HG03565 (cell line): ENCODE results near the gene TAPT1.
A peak's percentile ranks its signal among the peaks of the same experiment; 100 is the strongest.

Experiments
- ATAC-seq: cut with Tn5 transposase; IDR thresholded peaks from one replicate; pipeline ENCODE4 v1.9.1; 2021; ENCODE audit warnings: mild to moderate bottlenecking, moderate library complexity; ENCODE audit not compliant: unreplicated experiment

TAPT1 gene

DNA sequence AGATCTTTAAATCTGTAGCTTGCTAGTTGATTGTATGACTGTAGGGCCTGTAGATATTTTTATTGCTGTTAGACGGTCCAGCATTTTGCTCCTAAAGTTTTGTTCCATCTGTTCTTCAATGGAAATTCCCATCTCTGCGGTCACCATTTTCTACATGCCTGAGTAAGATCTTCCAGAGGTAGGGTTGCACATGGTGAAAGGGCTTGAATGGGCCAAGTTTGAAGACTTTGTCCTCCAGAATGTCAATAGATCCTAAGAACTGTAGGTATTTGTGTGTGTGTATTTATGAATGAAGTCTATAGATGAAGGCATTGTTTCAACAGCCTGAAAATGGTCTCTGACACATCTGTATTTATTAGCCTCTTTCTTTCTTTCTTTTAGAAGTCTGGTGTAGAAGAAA, 22.3 kb upstream of the TAPT1 start:
- no peak for ATAC-seq

DNA sequence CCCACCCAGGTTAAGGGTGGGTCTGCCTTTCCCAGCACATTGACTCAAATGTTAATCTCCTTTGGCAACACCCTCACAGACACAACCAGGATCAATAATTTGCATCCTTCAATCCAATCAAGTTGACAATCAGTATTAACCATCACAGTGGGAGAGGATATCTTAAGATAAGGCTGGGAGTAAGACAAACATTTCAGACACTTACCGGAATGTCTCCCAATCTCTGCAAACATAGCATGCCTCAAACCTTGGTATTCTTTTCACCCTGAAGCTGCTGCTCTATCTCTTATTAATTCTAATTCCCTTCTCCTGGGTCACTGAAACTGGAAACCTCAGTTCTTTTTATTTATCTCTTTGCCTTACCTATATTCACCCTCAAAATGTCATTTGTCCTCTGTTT, 19.0 kb upstream of the TAPT1 start:
- ATAC-seq = no peak

DNA sequence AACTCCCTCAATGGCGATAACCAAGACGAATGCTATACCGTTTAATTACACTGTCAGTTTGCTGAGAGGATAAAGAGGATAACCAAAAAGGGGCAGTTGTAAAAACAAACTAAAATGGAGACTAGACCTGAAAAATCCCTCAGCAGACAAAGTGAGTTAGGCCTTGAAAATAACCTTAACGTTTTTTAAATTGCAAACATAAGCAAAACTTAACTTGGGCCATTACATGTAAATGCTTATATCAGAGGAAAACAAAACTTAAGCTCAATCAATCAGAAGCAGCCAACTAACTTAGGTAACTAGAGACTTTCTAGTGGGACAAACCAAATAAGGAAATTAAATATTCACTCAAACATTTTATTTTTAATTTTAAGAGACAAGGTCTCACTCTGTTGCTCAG, 17.0 kb upstream of the TAPT1 start:
- ATAC-seq = no peak

- no peak for ATAC-seq
Measured at GRCh38 chr4:16240300-16240699, 14.0 kb upstream of the TAPT1 start.

- no peak for ATAC-seq
Measured at GRCh38 chr4:16239086-16239485, 12.8 kb upstream of the TAPT1 start.

- no peak for ATAC-seq
Measured at GRCh38 chr4:16238327-16238726, 12.1 kb upstream of the TAPT1 start.

GRCh38 chr4:16237715-16238114, 11.4 kb upstream of the TAPT1 start:
- no peak for ATAC-seq

GRCh38 chr4:16236402-16237023, 10.2 kb upstream of the TAPT1 start:
- ATAC-seq = no peak

DNA sequence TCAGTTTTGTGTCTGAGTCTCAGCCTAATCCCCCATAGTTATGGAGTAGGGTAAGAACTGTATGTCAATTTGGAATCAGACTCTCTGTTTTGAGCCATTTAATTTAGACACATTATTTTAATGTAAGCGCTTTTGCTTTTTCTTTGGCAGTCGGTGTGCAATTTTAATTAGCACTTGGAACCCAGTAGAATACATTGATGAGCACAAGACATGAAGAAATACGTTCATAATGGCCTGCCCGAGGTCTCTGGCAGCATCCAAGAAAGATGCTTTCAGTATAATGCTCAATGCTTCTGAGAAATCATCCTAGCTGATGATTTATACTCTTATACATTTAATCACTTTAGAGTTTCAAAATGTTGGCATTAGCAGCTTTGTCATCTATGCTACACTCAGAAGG, 8.9 kb upstream of the TAPT1 start:
- no peak for ATAC-seq

GRCh38 chr4:16233569-16234177, 7.4 kb upstream of the TAPT1 start:
- no peak for ATAC-seq

- no peak for ATAC-seq
Measured at GRCh38 chr4:16231570-16232245, 5.4 kb upstream of the TAPT1 start.

DNA sequence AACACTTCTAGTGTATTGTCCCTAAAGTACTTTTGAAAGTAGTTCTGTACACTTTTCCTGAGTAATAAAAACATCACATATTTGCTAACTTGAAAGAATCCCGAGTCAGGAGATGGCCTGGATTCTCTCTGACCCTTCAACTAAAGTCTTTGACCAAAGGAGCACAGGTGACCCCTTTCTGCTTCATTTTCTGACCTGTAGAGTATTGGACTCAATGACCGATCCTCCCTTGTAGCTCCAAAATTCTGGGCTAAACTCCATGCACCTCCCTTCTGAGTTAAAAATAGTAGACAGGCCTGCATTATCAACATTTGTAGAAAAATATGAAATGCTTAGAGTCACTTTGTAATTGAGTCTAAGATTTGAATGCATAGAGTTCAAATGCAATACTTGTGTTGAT, 4.0 kb upstream of the TAPT1 start:
- ATAC-seq = no peak

DNA sequence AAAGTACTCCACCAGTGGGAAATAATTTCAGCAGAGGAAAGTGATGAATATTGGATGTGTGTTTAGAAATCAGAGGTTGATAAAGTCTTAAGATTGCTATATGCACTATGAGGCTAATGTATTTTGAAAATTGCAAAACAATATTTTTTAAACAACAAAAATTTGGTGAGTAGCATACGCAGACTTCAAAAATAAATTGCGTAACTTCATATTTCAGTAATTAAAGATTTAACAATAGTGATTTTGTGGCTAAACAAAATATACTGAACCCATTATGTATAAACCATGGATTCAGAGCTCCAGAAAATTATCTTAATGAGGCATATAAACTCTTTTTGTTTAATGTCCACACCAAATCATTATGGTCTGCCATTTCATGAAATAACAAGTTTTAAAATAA, 3.3 kb upstream of the TAPT1 start:
- no peak for ATAC-seq

GRCh38 chr4:16227462-16227868, 1.2 kb upstream of the TAPT1 start:
- no peak for ATAC-seq

DNA sequence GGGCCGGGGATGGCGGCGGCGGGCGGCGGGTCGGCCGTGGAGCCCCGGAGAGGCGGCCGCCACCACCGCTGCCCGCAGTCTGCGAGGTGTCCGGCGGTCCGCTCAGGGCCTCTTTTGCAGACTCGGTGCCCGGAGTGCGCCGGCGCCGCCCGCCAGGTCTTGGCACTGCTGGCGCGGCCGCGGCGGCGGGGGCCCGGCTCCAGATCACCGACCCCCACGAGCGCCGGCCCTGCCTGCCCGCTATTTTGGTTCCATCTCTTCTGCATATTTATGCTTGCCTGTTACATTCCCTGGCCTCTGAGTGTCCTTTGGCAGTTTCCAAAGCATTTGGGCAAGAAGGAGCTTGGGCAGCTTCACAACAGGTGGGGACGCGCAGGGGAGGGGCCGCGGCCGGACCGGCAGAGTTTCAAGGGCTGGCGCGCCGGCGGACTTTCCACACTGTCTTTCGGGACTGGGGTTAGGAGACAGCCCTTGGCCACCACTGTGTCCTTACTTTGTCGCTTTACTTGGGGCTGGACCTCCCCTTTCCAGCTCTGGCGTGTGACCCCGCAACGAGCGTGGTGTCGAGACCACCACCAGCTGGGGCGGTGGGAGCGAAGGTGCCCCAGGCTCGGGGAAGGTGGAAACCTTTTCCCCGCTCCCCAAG, 668 bp upstream of the TAPT1 start:
- ATAC-seq = peak; percentile 27

DNA sequence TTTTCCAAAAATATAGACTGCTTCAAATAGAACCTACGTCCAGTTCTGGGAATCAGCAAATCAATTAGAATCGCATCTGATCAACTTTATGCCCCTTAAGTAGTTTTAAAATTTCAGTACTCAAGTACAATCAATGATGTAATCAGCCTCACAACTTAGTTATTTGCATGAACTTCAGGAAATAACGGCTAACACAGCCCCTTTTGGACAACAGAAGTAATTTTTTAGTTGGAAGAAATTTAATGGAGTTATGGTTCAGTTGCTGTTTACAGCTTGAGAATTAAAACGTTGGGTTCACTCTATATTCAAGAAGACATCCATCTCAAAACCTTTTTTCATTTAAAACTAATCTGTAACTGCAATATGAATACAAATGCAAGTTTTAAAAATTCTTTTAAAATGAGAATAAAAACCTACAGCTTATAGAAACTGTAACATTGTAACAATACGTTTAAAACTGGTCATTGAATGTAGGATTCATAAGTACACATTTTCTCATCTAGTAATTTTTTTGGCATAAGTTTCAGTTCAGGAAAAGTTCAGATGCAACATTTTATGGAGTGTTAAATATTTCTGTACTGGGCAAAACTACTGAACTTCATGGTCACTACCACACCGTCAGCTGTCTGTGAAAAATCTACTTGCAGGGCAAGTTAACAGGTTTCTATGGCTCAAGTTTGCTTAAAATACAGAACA, 956 bp downstream of the TAPT1 start:
- no peak for ATAC-seq

GRCh38 chr4:16224264-16225166, 1.8 kb downstream of the TAPT1 start:
- ATAC-seq = no peak

- no peak for ATAC-seq
Measured at GRCh38 chr4:16222957-16223527, 3.2 kb downstream of the TAPT1 start.

DNA sequence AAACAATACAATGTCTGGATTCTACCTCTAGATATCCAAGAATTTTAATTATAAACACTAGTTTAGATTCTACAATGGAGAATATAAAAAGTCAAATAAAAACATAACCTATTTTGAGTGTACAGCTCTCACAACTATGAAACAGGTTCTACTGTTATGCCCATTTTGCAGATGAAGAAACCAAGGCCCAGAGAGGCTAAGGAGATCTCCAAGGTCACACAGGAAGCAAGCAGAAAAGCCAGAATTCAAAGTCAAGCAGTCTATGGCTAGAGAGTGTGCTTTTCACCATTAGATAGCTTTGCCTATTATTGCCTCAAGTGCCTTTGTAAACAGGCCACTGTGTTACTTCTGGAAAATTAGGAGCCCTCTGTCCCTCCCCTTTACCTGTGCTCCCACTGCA, 7.3 kb downstream of the TAPT1 start:
- no peak for ATAC-seq
